ENCODE results near the gene P2RX7.

P2RX7 gene

GRCh38 chr12:121216102-121216501 is 83.4 kb downstream of the P2RX7 start:
- TF ChIP-seq CTCF (IDR thresholded peaks at IDR 0.05; ENCODE audit: borderline replicate concordance, insufficient read depth, low read depth, low read length) = no peak
- H3K4me3 ChIP-seq (ENCODE audit: low read depth, low read length) = no peak overlapping the region

GRCh38 chr12:121217063-121217462 is 84.4 kb downstream of the P2RX7 start:
- H3K4me3 ChIP-seq (ENCODE audit: low read depth, low read length) = no peak overlapping the region
- TF ChIP-seq CTCF (IDR thresholded peaks at IDR 0.05; ENCODE audit: borderline replicate concordance, insufficient read depth, low read depth, low read length) = no peak

DNA sequence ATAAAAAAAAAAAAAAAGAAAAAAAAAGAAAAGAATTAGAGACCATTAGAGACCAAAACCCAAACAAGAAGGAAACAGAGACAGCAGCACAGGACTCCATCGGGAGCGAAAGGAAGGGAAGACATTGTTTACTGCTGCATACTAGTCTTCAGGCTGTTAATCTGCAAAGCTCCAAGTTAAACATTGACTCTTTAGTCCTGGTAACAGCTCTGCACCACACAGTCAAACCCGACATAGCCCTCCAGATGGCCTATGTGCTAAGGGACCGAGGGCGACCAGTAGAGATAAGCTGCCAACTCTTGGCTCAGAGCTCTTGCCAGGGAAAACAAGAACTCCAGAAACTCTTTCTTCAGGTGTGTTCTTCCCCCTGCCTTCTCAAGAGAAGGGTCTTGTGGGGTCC is 85.1 kb downstream of the P2RX7 start:
- TF ChIP-seq CTCF (IDR thresholded peaks at IDR 0.05; ENCODE audit: borderline replicate concordance, insufficient read depth, low read depth, low read length) = no peak
- H3K4me3 ChIP-seq (ENCODE audit: low read depth, low read length) = no peak overlapping the region

DNA sequence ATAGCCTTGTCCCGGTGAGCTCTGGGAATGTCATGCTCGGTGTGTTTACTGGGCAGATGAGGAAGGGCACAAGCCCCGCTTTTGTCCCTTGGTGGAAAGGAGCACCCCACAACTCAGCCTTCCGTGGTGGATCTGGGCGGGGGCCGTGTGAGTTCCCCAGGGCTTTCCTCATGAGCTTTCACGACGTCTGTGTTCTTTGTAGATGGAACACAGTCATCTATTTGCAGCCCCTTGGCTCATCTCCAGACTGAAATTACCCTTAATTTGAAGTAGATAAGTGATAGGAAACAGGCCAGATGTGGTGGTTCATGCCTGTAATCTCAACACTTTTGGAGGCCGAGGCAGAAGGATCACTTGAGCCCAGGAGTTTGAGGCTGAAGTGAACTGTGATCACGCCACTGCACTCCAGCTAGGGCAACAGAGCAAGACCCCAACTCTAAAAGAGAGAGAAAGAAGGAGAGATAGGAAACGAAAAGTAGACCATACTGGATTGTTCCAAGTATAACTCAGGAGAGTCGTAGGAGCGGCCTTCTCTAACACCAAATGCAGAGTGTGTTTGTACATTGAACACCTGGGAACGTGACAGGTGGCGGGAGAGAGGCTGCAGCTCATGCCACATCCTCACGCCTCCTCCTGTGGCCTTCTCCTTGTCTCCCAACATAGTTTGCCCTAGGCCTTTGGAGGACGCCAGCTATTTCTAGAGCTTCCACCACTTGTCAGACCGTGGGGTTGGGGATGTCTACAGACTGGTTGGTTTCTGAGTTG is 86.1 kb downstream of the P2RX7 start:
- no peak for TF ChIP-seq CTCF (IDR thresholded peaks at IDR 0.05; ENCODE audit: borderline replicate concordance, insufficient read depth, low read depth, low read length)
- H3K4me3 ChIP-seq (ENCODE audit: low read depth, low read length) = no peak overlapping the region

DNA sequence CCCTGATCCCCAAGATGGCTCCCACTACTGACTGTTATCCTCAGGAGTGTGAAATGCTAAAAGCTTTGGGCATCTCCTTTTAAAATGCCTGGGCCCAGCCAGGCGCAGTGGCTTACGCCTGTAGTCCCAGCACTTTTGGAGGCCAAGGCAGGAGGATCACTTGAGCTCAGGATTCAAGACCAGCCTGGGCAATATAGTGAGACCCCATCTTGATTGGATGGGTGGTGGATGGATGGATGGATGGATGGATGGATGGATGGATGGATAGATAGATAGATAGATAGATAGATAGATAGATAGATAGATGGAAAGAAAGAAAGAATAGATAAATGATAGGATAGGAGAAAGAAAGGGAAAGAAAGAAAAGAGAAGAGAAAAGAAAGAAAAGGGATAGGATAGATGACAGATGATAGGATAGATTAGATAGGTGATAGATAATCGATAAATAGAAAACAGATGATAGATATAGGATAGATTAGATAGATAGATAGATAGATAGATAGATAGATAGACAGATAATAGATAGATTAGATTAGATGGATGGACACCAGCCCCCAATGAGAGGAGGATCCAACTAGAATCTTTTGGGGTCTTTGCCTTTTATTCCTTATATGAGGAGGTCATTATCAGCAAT is 86.8 kb downstream of the P2RX7 start:
- no peak for TF ChIP-seq CTCF (IDR thresholded peaks at IDR 0.05; ENCODE audit: borderline replicate concordance, insufficient read depth, low read depth, low read length)

DNA sequence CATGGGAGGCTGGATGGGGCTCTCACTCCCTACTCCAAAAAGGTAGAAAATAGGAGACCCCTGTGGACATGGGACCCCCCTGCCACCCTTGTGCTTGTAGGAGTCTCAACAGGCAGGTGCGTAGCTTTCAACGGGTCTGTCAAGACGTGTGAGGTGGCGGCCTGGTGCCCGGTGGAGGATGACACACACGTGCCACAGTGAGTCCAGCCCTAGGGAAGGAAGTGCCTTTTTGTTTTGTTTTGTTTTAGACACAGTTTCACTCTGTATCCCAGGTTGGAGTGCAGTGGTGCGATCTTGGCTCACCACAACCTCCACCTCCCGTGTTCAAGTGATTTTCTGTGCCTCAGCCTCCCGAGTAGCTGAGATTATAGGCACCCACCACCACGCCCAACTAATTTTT is 90.2 kb downstream of the P2RX7 start:
- TF ChIP-seq CTCF (IDR thresholded peaks at IDR 0.05; ENCODE audit: borderline replicate concordance, insufficient read depth, low read depth, low read length) = no peak
- no peak overlapping the region for H3K4me3 ChIP-seq (ENCODE audit: low read depth, low read length)

More for the DNA sequence above, 86.8 kb downstream of the P2RX7 start:
- H3K4me3 ChIP-seq (ENCODE audit: low read depth, low read length) = no peak overlapping the region

Measured in GM12875 (cell line).